ENCODE results near the gene NANOS3. TPM values are rescaled to one million over a fixed set of nuclear protein-coding genes. Genes with fewer than 3 reads are reported as not detected.
A peak's percentile ranks its signal among the peaks of the same experiment; 100 is the strongest.

The NANOS3 gene
- total and polyA plus RNA-seq, 2 experiments from 2014 or later, result 2.7 TPM; not detected in 1

DNA sequence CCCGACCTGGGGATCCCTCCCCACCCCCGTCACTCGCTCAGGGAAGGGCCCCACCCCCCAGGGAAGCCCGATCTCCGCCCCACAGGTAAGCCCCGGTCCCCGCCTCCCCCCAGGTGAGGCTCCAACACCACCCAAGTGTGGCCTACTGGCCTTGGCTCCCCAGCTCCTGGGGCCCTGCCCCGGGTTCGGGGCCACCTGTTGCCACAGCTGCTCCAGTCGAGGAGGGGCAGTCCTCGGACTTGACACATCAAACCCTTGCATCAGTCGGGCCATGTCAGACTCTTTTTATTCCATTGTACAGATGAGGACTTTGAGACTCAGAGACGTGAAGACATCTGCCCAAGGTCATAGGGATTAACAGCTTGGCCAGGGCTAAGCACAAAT lies 29.6 kb downstream of the NANOS3 start:
- no peaks in the 10 kb centered on the region for H4K20me1 ChIP-seq (ENCODE audit: insufficient read depth)
- H3F3A ChIP-seq (ENCODE audit: insufficient read depth), result no peaks in the 10 kb centered on the region
- H3K9ac ChIP-seq, result peak overlapping the region; percentile 75
- in situ Hi-C loops (cut with MboI), result no loop called here
- no peaks in the 10 kb centered on the region; the same call in 1 of the 2 replicates for H3K79me2 ChIP-seq (ENCODE audit: insufficient read depth)
- H3K9me2 ChIP-seq (ENCODE audit: insufficient read depth), result no peaks in the 10 kb centered on the region
- H3K4me3 ChIP-seq, result peak overlapping the region; percentile 76
- H3K4me1 ChIP-seq (ENCODE audit: insufficient read depth), result no peaks in the 10 kb centered on the region
- no peaks in the 10 kb centered on the region for H3K27me3 ChIP-seq (replicated peaks; ENCODE audit: insufficient read depth)
- H3K4me2 ChIP-seq (ENCODE audit: unreplicated experiment), result peak overlapping the region; percentile 89
- H3K9me3 ChIP-seq (ENCODE audit: low read depth), result no peaks in the 10 kb centered on the region
- no peak for TF ChIP-seq EZH2 (IDR thresholded peaks at IDR 0.05; ENCODE audit: insufficient read depth, poor library complexity, severe bottlenecking)
- H3K36me3 ChIP-seq (ENCODE audit: low read depth), result peaks cover 5% of the 10 kb centered on the region; the same call in 1 of the 2 replicates
- H3K27ac ChIP-seq, result no peak overlapping the region
- DNase-seq, result peak; percentile 38
- H2AFZ ChIP-seq, result peak overlapping the region; percentile 95
- WGBS, 2 experiments (ENCODE audit: low coverage in 1 of 2, low lambda C conversion rate in 2 of 2, missing lambda C conversion rate in 2 of 2), result 1 to 3% methylated on average over 6 to 13 of the region's 13 CpGs

DNA sequence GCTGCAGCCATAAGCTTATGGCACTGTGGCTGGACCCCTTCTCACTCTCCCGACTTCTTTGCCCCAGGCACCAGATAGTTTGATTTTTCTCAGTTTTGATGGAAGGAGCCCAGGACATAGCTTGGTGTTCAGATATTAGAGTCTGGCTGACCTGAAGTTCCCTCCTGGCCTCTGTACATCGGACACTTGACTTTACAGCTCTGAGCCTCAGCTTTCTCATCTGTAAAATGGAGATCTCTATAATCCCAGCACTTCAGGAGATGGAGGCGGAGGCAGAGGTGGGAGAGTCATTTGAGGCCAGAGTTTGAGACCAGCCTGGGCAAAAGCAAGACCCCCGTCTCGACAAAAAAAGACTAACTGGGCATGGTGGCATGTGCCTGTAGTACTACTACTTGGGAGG lies 30.0 kb downstream of the NANOS3 start:
- Histone ChIP-seq H2AFZ (peak overlapping the region; percentile 95), H3K4me3 (peak overlapping the region; percentile 76), H3K4me2 (ENCODE audit: unreplicated experiment) (peak overlapping the region; percentile 89), H3K27ac (no peak overlapping the region), H3F3A (ENCODE audit: insufficient read depth) (no peaks in the 10 kb centered on the region), H4K20me1 (ENCODE audit: insufficient read depth) (no peaks in the 10 kb centered on the region), H3K4me1 (ENCODE audit: insufficient read depth) (no peaks in the 10 kb centered on the region), H3K9me3 (ENCODE audit: low read depth) (no peaks in the 10 kb centered on the region), H3K79me2 (ENCODE audit: insufficient read depth) (no peaks in the 10 kb centered on the region; the same call in 1 of the 2 replicates), H3K36me3 (ENCODE audit: low read depth) (peaks cover 5% of the 10 kb centered on the region; the same call in 1 of the 2 replicates), H3K9ac (peak overlapping the region; percentile 75), H3K9me2 (ENCODE audit: insufficient read depth) (no peaks in the 10 kb centered on the region), H3K27me3 (replicated peaks; ENCODE audit: insufficient read depth) (no peaks in the 10 kb centered on the region)
- TF ChIP-seq EZH2 (IDR thresholded peaks at IDR 0.05; ENCODE audit: insufficient read depth, poor library complexity, severe bottlenecking) (no peak), EZH2phosphoT487 (IDR thresholded peaks at IDR 0.05; ENCODE audit: insufficient read depth, low read depth) (no peak)
- DNase-seq, result no peak
- WGBS, 2 experiments (ENCODE audit: low coverage in 1 of 2, low lambda C conversion rate in 2 of 2, missing lambda C conversion rate in 2 of 2), result 79% methylated on average over 5 of the region's 5 CpGs
- in situ Hi-C loops (cut with MboI), result no loop called here

DNA sequence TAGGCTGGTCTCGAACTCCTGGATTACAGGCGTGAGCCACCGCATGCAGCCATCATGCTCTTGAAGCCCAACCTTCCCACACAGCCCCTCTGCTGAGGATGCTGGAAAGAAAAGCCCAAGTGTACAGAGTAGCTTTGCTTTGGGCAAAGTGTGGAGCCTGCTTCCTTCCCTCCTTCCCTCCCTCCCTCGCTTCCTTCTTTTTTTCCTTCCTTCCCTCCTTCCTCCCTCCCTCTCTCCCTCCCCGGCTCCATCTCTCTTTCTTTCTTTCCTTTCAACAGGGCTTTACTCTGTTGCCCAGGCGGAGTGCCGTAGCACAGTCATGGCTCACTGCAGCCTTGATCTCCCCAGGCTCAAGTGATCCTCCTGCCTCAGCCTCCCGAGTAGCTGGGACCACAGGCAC lies 31.7 kb downstream of the NANOS3 start:
- no peak overlapping the region for H2AFZ ChIP-seq
- no peaks in the 10 kb centered on the region for H3K9me3 ChIP-seq (ENCODE audit: low read depth)
- no peaks in the 10 kb centered on the region for H4K20me1 ChIP-seq (ENCODE audit: insufficient read depth)
- DNase-seq, result no peak
- H3K4me2 ChIP-seq (ENCODE audit: unreplicated experiment), result no peak overlapping the region
- H3K4me1 ChIP-seq (ENCODE audit: insufficient read depth), result no peaks in the 10 kb centered on the region
- no peaks in the 10 kb centered on the region; the same call in 1 of the 2 replicates for H3K79me2 ChIP-seq (ENCODE audit: insufficient read depth)
- H3K27me3 ChIP-seq (replicated peaks; ENCODE audit: insufficient read depth), result no peaks in the 10 kb centered on the region
- 90 to 94% methylated on average over 6 to 8 of the region's 8 CpGs for WGBS, 2 experiments (ENCODE audit: low coverage in 1 of 2, low lambda C conversion rate in 2 of 2, missing lambda C conversion rate in 2 of 2)
- H3K4me3 ChIP-seq, result no peak overlapping the region
- TF ChIP-seq EZH2 (IDR thresholded peaks at IDR 0.05; ENCODE audit: insufficient read depth, poor library complexity, severe bottlenecking), result no peak
- no peak for TF ChIP-seq EZH2phosphoT487 (IDR thresholded peaks at IDR 0.05; ENCODE audit: insufficient read depth, low read depth)
- H3K9me2 ChIP-seq (ENCODE audit: insufficient read depth), result no peaks in the 10 kb centered on the region
- H3F3A ChIP-seq (ENCODE audit: insufficient read depth), result no peaks in the 10 kb centered on the region
- in situ Hi-C loops (cut with MboI), result no loop called here
- H3K27ac ChIP-seq, result no peak overlapping the region
- H3K9ac ChIP-seq, result no peak overlapping the region
- H3K36me3 ChIP-seq (ENCODE audit: low read depth), result peaks cover 5% of the 10 kb centered on the region; the same call in 1 of the 2 replicates

GRCh38 chr19:13909430-13909829 lies 32.5 kb downstream of the NANOS3 start:
- H3K4me3 ChIP-seq, result no peak overlapping the region
- no peaks in the 10 kb centered on the region for H3K27me3 ChIP-seq (replicated peaks; ENCODE audit: insufficient read depth)
- H3K9ac ChIP-seq, result no peak overlapping the region
- in situ Hi-C loops (cut with MboI), result no loop called here
- H4K20me1 ChIP-seq (ENCODE audit: insufficient read depth), result no peaks in the 10 kb centered on the region
- no peak for DNase-seq
- H3K36me3 ChIP-seq (ENCODE audit: low read depth), result peaks cover 5% of the 10 kb centered on the region; the same call in 1 of the 2 replicates
- H3K9me2 ChIP-seq (ENCODE audit: insufficient read depth), result no peaks in the 10 kb centered on the region
- H3K27ac ChIP-seq, result no peak overlapping the region
- H2AFZ ChIP-seq, result no peak overlapping the region
- H3K9me3 ChIP-seq (ENCODE audit: low read depth), result no peaks in the 10 kb centered on the region
- TF ChIP-seq EZH2phosphoT487 (IDR thresholded peaks at IDR 0.05; ENCODE audit: insufficient read depth, low read depth), result no peak
- TF ChIP-seq EZH2 (IDR thresholded peaks at IDR 0.05; ENCODE audit: insufficient read depth, poor library complexity, severe bottlenecking), result no peak
- H3K79me2 ChIP-seq (ENCODE audit: insufficient read depth), result no peaks in the 10 kb centered on the region; the same call in 1 of the 2 replicates
- no peaks in the 10 kb centered on the region for H3K4me1 ChIP-seq (ENCODE audit: insufficient read depth)
- no peaks in the 10 kb centered on the region for H3F3A ChIP-seq (ENCODE audit: insufficient read depth)
- H3K4me2 ChIP-seq (ENCODE audit: unreplicated experiment), result no peak overlapping the region
- 90 to 92% methylated on average over 2 of the region's 2 CpGs for WGBS, 2 experiments (ENCODE audit: low coverage in 1 of 2, low lambda C conversion rate in 2 of 2, missing lambda C conversion rate in 2 of 2)

DNA sequence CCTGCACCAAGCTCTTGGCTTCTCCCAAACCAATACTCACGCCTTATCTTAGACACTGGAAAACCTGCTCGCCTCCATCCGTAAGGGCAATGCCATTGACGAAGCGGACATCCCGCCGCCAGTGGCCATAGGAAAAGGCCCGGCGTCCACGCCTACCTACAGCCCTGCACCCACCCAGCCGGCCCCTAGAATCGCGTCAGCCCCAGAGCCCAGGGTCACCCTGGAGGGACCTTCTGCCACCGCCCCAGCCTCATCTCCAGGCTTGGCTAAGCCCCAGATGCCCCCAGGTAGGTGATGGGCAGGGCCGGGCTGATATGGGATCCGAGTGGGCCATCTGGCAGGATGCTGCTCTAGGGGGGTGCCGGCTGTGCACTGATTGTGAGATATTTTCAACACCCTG lies 36.4 kb downstream of the NANOS3 start:
- H3K27me3 ChIP-seq (replicated peaks; ENCODE audit: insufficient read depth), result no peaks in the 10 kb centered on the region
- no peaks in the 10 kb centered on the region for H4K20me1 ChIP-seq (ENCODE audit: insufficient read depth)
- H3K9me3 ChIP-seq (ENCODE audit: low read depth), result no peaks in the 10 kb centered on the region
- no peak for DNase-seq
- 96% methylated on average over 14 to 17 of the region's 17 CpGs for WGBS, 2 experiments (ENCODE audit: low coverage in 1 of 2, low lambda C conversion rate in 2 of 2, missing lambda C conversion rate in 2 of 2)
- no peak overlapping the region for H3K4me3 ChIP-seq
- H3K27ac ChIP-seq, result no peak overlapping the region
- H3K79me2 ChIP-seq (ENCODE audit: insufficient read depth), result no peaks in the 10 kb centered on the region
- in situ Hi-C loops (cut with MboI), result no loop called here
- H2AFZ ChIP-seq, result no peak overlapping the region
- H3K4me2 ChIP-seq (ENCODE audit: unreplicated experiment), result no peak overlapping the region
- no peaks in the 10 kb centered on the region for H3K4me1 ChIP-seq (ENCODE audit: insufficient read depth)
- no peak overlapping the region for H3K9ac ChIP-seq
- H3K36me3 ChIP-seq (ENCODE audit: low read depth), result peaks cover 10% of the 10 kb centered on the region; the same call in 1 of the 2 replicates
- H3F3A ChIP-seq (ENCODE audit: insufficient read depth), result no peaks in the 10 kb centered on the region
- no peaks in the 10 kb centered on the region for H3K9me2 ChIP-seq (ENCODE audit: insufficient read depth)
- TF ChIP-seq EZH2phosphoT487 (IDR thresholded peaks at IDR 0.05; ENCODE audit: insufficient read depth, low read depth), result no peak
- TF ChIP-seq EZH2 (IDR thresholded peaks at IDR 0.05; ENCODE audit: insufficient read depth, poor library complexity, severe bottlenecking), result no peak
